ENCODE measurements around the gene SLC51A. TPM values are rescaled to one million over a fixed set of nuclear protein-coding genes. Genes with fewer than 3 reads are reported as not detected.

The SLC51A gene
- total and polyA plus RNA-seq, 2 donors (not counting 1 experiment from before 2014, with no cell fraction given), result not detected

GRCh38 chr3:196210673-196211556 is 5.4 kb upstream of the SLC51A start, which contains the start of gene ZDHHC19:
TSS of gene ZDHHC19 (minus strand) at chr3:196211400. CDS start at chr3:196211315, 85 bp downstream.
- TF ChIP-seq, protein P1, sequence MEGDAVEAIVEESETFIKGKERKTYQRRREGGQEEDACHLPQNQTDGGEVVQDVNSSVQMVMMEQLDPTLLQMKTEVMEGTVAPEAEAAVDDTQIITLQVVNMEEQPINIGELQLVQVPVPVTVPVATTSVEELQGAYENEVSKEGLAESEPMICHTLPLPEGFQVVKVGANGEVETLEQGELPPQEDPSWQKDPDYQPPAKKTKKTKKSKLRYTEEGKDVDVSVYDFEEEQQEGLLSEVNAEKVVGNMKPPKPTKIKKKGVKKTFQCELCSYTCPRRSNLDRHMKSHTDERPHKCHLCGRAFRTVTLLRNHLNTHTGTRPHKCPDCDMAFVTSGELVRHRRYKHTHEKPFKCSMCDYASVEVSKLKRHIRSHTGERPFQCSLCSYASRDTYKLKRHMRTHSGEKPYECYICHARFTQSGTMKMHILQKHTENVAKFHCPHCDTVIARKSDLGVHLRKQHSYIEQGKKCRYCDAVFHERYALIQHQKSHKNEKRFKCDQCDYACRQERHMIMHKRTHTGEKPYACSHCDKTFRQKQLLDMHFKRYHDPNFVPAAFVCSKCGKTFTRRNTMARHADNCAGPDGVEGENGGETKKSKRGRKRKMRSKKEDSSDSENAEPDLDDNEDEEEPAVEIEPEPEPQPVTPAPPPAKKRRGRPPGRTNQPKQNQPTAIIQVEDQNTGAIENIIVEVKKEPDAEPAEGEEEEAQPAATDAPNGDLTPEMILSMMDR (IDR thresholded peaks at IDR 0.05), result no peak
- no peak for TF ChIP-seq EZH2 (IDR thresholded peaks at IDR 0.05; ENCODE audit: borderline replicate concordance, insufficient read depth, low read depth, low read length, poor library complexity, severe bottlenecking)
- CTCF ChIA-PET, result no interaction called here
- Histone ChIP-seq H4K20me1 (ENCODE audit: control insufficient read depth, insufficient read depth, low read length, poor library complexity, severe bottlenecking) (no peaks in the 10 kb centered on the region), H3K4me3 (ENCODE audit: control extremely low read depth in 1 of 5, extremely low read depth in 1 of 5, insufficient read depth in 1 of 5, low read depth in 2 of 5, low read length in 4 of 5) (no peak within 1 kb of the TSS), H3K27ac (ENCODE audit: low read length in 2 of 2) (no peak within 1 kb of the TSS), H3K36me3 (replicated peaks in 1 of 2; ENCODE audit: control extremely low read depth in 1 of 2, control insufficient read depth in 1 of 2, extremely low read depth in 1 of 2, insufficient read depth in 2 of 2, low read length in 1 of 2) (no peaks in the 10 kb centered on the region), H3K9me3 (ENCODE audit: control extremely low read depth in 1 of 3, control insufficient read depth in 2 of 3, insufficient read depth in 1 of 3, low read length in 2 of 3) (peaks cover 0 to 14% (median 0%) of the 10 kb centered on the region in 3 donors), H2AFZ (ENCODE audit: insufficient read depth, low read depth, low read length, poor library complexity, severe bottlenecking) (no peak within 1 kb of the TSS), H3K4me2 (replicated peaks; ENCODE audit: low read depth, low read length, poor library complexity, severe bottlenecking) (no peak within 1 kb of the TSS), H3K79me2 (ENCODE audit: control insufficient read depth, insufficient read depth, low read length) (no peaks in the 10 kb centered on the region), H3K9ac (ENCODE audit: low read length) (no peak within 1 kb of the TSS), H3K4me1 (ENCODE audit: control insufficient read depth in 2 of 2, insufficient read depth in 2 of 2, low read length in 2 of 2) (peaks cover 4 to 15% of the 10 kb centered on the region in 2 donors), H3K27me3 (replicated peaks in 1 of 4; ENCODE audit: control extremely low read depth in 1 of 4, control insufficient read depth in 3 of 4, insufficient read depth in 4 of 4, low read length in 3 of 4) (peaks cover 0 to 2% (median 0%) of the 10 kb centered on the region in 4 experiments)
- 86% methylated on average over 21 of the region's 23 CpGs for WGBS (ENCODE audit: insufficient coverage)
- intact Hi-C loops (cut with micrococcal nuclease), result no loop called here
- H3K4me3 Mint-ChIP-seq, result no peak within 1 kb of the TSS
- H3K4me1 Mint-ChIP-seq, result peaks cover 12% of the 10 kb centered on the region
- DNase-seq (no peak), ATAC-seq (ENCODE audit: low read depth) (no peak)
- H3K27me3 Mint-ChIP-seq, result no peaks in the 10 kb centered on the region
- H3K9me3 Mint-ChIP-seq (ENCODE audit: insufficient read depth), result no peaks in the 10 kb centered on the region
- POLR2A ChIA-PET, result no interaction called here
- H3K27ac Mint-ChIP-seq, result no peak within 1 kb of the TSS

- ATAC-seq (ENCODE audit: low read depth) (no peak), DNase-seq (no peak)
- no peak overlapping the region for H3K4me3 ChIP-seq (ENCODE audit: control extremely low read depth in 1 of 5, extremely low read depth in 1 of 5, insufficient read depth in 1 of 5, low read depth in 2 of 5, low read length in 4 of 5)
- H3K27ac ChIP-seq (ENCODE audit: low read length in 2 of 2), result no peak overlapping the region
- no peaks in the 10 kb centered on the region for H3K36me3 ChIP-seq (replicated peaks in 1 of 2; ENCODE audit: control extremely low read depth in 1 of 2, control insufficient read depth in 1 of 2, extremely low read depth in 1 of 2, insufficient read depth in 2 of 2, low read length in 1 of 2)
- Mint-ChIP-seq H3K27ac (no peak overlapping the region), H3K4me1 (peaks cover 15% of the 10 kb centered on the region), H3K27me3 (no peaks in the 10 kb centered on the region), H3K9me3 (ENCODE audit: insufficient read depth) (no peaks in the 10 kb centered on the region), H3K4me3 (no peak overlapping the region)
- CTCF ChIA-PET, result no interaction called here
- H3K4me1 ChIP-seq (ENCODE audit: control insufficient read depth in 2 of 2, insufficient read depth in 2 of 2, low read length in 2 of 2), result peaks cover 7 to 13% of the 10 kb centered on the region in 2 donors
- WGBS (ENCODE audit: insufficient coverage), result 97% methylated on average over 8 of the region's 16 CpGs
- H3K9me3 ChIP-seq (ENCODE audit: control extremely low read depth in 1 of 3, control insufficient read depth in 2 of 3, insufficient read depth in 1 of 3, low read length in 2 of 3), result no peaks in the 10 kb centered on the region
- intact Hi-C loops (cut with micrococcal nuclease), result no loop called here
- H3K27me3 ChIP-seq (replicated peaks in 1 of 4; ENCODE audit: control extremely low read depth in 1 of 4, control insufficient read depth in 3 of 4, insufficient read depth in 4 of 4, low read length in 3 of 4), result no peaks in the 10 kb centered on the region
- no peaks in the 10 kb centered on the region for H4K20me1 ChIP-seq (ENCODE audit: control insufficient read depth, insufficient read depth, low read length, poor library complexity, severe bottlenecking)
- no peak for TF ChIP-seq EZH2 (IDR thresholded peaks at IDR 0.05; ENCODE audit: borderline replicate concordance, insufficient read depth, low read depth, low read length, poor library complexity, severe bottlenecking)
- TF ChIP-seq, protein P1 (IDR thresholded peaks at IDR 0.05), result no peak
- H2AFZ ChIP-seq (ENCODE audit: insufficient read depth, low read depth, low read length, poor library complexity, severe bottlenecking), result no peak overlapping the region
- no peak overlapping the region for H3K4me2 ChIP-seq (replicated peaks; ENCODE audit: low read depth, low read length, poor library complexity, severe bottlenecking)
- no peaks in the 10 kb centered on the region for H3K79me2 ChIP-seq (ENCODE audit: control insufficient read depth, insufficient read depth, low read length)
- POLR2A ChIA-PET, result no interaction called here
- no peak overlapping the region for H3K9ac ChIP-seq (ENCODE audit: low read length)
Observed at GRCh38 chr3:196214783-196215441, 1.4 kb upstream of the SLC51A start.

Data from B cell (primary cell).